HUES48 (cell line): ENCODE results near the gene SPINT3.

ENCODE experiments used
- H3K27ac ChIP-seq: one replicate; pipeline ENCODE4 v1.7.0; 2013; ENCODE audit warnings: low read depth, low read length, inconsistent platforms
- H3K27me3 ChIP-seq: 2 replicates; pipeline ENCODE4 v1.6.1; 2013; ENCODE audit warnings: mild to moderate bottlenecking, low read length; ENCODE audit not compliant: control insufficient read depth, insufficient read depth
- H3K36me3 ChIP-seq: 2 replicates; pipeline ENCODE4 v1.6.1; 2013; ENCODE audit warnings: low read length; ENCODE audit not compliant: control insufficient read depth, insufficient read depth
- H3K4me1 ChIP-seq: 2 replicates; pipeline ENCODE4 v1.6.1; 2013; ENCODE audit warnings: mild to moderate bottlenecking, low read length; ENCODE audit not compliant: control insufficient read depth, insufficient read depth
- H3K4me3 ChIP-seq: 2 replicates; pipeline ENCODE4 v1.5.1; 2013; ENCODE audit warnings: mild to moderate bottlenecking, low read depth, low read length
- H3K9ac ChIP-seq: 2 replicates; pipeline ENCODE4 v1.6.1; 2013; ENCODE audit warnings: mild to moderate bottlenecking, low read depth, low read length, moderate library complexity
- H3K9me3 ChIP-seq: 2 replicates; pipeline ENCODE4 v1.6.1; 2013; ENCODE audit warnings: low read length; ENCODE audit not compliant: control insufficient read depth, insufficient read depth

The SPINT3 gene

DNA sequence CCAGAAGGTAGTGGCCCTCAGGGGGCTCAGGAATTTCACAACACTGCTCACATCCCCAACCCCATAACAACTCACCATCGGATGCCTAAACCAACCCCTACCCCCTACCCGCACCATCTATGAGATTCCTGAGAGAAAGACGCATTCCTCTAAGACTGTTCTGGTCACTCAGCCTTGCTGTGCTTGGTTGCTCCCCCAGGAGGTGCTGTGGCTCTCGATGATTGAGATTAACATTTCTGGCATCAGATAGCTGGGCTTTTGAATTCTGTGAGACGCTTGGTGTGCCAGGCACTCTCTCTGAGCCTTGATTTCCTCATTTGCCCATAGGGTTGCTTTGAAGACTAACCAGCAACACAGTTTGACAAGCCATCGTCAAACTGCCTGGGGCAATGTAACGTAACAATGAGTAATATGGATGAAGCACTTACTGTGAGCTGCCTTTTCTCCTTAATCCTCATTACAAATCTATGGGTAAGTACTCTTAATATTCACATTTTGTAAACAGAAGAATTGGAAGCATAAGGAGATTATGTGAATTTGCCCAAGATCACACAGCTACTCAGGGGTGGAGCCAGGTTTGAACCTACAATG, 22.9 kb upstream of the SPINT3 start:
- H3K9me3 ChIP-seq: no peaks in the 10 kb centered on the region
- no peak overlapping the region for H3K27ac ChIP-seq
- no peak overlapping the region for H3K9ac ChIP-seq
- no peak overlapping the region for H3K4me3 ChIP-seq
- no peaks in the 10 kb centered on the region for H3K27me3 ChIP-seq
- no peaks in the 10 kb centered on the region for H3K36me3 ChIP-seq
- H3K4me1 ChIP-seq: no peaks in the 10 kb centered on the region

GRCh38 chr20:45527294-45527693, 11.9 kb upstream of the SPINT3 start:
- no peak overlapping the region for H3K9ac ChIP-seq
- no peaks in the 10 kb centered on the region; the same call in 1 of the 2 replicates for H3K27me3 ChIP-seq
- no peaks in the 10 kb centered on the region for H3K4me1 ChIP-seq
- no peaks in the 10 kb centered on the region for H3K36me3 ChIP-seq
- H3K27ac ChIP-seq: no peak overlapping the region
- no peaks in the 10 kb centered on the region for H3K9me3 ChIP-seq
- H3K4me3 ChIP-seq: no peak overlapping the region

DNA sequence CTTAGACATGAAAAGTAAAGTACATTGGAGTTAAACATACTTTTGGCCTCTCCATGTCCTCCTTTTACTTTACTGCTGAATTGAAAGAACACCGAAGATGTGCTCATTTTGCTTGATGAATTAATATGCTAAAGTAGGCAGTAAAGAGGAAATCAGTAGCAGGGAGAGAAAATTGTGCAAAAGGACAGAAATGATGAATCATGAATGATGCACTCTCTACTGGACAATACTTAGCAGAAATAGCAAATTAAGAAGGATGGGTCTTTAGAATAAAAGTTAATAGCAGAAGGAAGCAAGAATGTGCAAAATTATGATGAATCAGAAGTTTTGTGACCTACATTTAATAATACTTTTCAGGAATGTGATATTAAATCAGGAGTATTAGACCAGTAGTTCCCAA, 8.4 kb upstream of the SPINT3 start:
- Histone ChIP-seq H3K4me1 (no peaks in the 10 kb centered on the region), H3K27ac (no peak overlapping the region), H3K9me3 (no peaks in the 10 kb centered on the region), H3K9ac (no peak overlapping the region), H3K27me3 (no peaks in the 10 kb centered on the region; the same call in 1 of the 2 replicates), H3K36me3 (no peaks in the 10 kb centered on the region), H3K4me3 (no peak overlapping the region)

- Histone ChIP-seq H3K9ac (no peak overlapping the region), H3K9me3 (no peaks in the 10 kb centered on the region), H3K36me3 (no peaks in the 10 kb centered on the region), H3K4me3 (no peak overlapping the region), H3K4me1 (no peaks in the 10 kb centered on the region), H3K27me3 (no peaks in the 10 kb centered on the region), H3K27ac (no peak overlapping the region)
Measured at GRCh38 chr20:45518282-45518681, 2.9 kb upstream of the SPINT3 start.

DNA sequence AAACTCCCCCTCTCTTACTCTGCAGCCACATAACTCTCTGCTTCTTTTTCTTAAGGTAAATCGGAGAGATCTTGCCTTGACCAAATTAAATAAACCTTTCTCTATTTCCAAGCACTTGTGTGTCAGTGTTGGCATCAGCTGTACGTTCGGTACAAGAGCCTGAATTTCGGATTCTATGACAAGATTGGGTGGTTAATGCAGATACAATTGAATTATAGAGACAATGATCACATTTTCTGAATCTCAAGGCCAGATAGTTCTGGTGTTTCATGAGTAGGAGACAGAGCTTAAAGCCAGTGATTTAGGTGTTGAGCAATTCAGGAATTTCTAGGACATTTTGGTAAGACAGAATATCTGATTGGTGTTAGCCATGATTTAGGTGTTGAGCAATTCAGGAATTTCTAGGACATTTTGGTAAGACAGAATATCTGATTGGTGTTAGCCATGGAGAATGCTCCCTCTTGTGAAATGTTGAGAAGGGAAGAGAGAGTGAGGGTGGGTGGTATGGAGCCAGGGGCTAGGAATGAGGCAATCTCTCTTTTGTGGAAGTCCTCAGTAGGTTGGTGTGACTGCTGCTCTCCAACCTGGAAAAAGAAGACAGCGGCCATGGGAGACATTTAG, 5.1 kb downstream of the SPINT3 start:
- no peak overlapping the region for H3K4me3 ChIP-seq
- no peaks in the 10 kb centered on the region for H3K9me3 ChIP-seq
- no peak overlapping the region for H3K27ac ChIP-seq
- no peaks in the 10 kb centered on the region for H3K27me3 ChIP-seq
- H3K36me3 ChIP-seq: no peaks in the 10 kb centered on the region
- H3K9ac ChIP-seq: no peak overlapping the region
- no peaks in the 10 kb centered on the region for H3K4me1 ChIP-seq

- no peaks in the 10 kb centered on the region for H3K36me3 ChIP-seq
- no peaks in the 10 kb centered on the region for H3K9me3 ChIP-seq
- H3K9ac ChIP-seq: no peak overlapping the region
- no peaks in the 10 kb centered on the region for H3K27me3 ChIP-seq
- no peak overlapping the region for H3K27ac ChIP-seq
- H3K4me3 ChIP-seq: no peak overlapping the region
- no peaks in the 10 kb centered on the region for H3K4me1 ChIP-seq
Measured at GRCh38 chr20:45509091-45509490, 6.3 kb downstream of the SPINT3 start.

DNA sequence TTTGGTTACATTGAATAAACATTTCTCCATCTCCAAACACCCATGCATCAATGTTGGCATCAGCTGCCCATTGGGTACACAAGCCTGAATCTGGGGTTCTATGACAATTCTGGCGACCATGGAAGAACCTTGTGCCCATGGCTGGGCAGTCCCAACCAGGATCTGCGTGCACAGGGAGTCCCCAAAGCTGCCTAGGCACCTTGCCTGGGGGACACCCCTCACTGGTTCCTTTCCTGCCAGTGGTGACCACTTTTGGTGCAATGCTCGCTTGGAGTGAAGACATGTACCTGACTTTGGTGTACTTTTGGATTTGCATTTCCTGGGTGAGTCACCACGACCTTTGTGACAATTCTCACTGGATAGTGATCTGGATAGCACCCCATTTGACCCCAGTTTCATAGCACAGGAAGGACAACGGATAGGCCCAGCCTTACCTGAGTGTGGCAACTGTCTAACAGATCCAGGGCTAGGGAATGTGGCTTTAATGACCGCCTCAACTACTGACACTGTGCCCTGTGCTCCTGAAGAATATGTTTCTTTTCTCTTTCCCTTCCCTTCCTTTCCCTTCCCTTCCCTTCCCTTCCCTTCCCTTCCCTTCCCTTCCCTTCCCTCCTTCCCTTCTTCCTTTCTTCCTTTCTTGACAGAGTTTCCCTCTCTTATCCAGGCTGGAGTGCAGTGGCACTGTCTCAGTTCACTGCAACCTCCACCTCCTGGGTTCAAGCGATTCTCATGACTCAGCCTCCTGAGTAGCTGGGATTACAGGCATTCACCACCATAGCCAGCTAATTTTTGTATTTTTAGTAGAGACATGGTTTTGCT, 7.1 kb downstream of the SPINT3 start:
- Histone ChIP-seq H3K27me3 (no peaks in the 10 kb centered on the region), H3K9me3 (no peaks in the 10 kb centered on the region), H3K9ac (no peak overlapping the region), H3K4me3 (no peak overlapping the region), H3K27ac (no peak overlapping the region), H3K36me3 (no peaks in the 10 kb centered on the region), H3K4me1 (no peaks in the 10 kb centered on the region)

- H3K9me3 ChIP-seq: no peaks in the 10 kb centered on the region
- no peak overlapping the region for H3K27ac ChIP-seq
- H3K27me3 ChIP-seq: no peaks in the 10 kb centered on the region
- no peak overlapping the region for H3K4me3 ChIP-seq
- H3K36me3 ChIP-seq: no peaks in the 10 kb centered on the region
- no peak overlapping the region for H3K9ac ChIP-seq
- no peaks in the 10 kb centered on the region for H3K4me1 ChIP-seq
Measured at GRCh38 chr20:45507011-45507820, 8.2 kb downstream of the SPINT3 start.

GRCh38 chr20:45506398-45506797, 9.0 kb downstream of the SPINT3 start:
- no peak overlapping the region for H3K4me3 ChIP-seq
- no peak overlapping the region for H3K9ac ChIP-seq
- no peaks in the 10 kb centered on the region for H3K9me3 ChIP-seq
- H3K27ac ChIP-seq: no peak overlapping the region
- no peaks in the 10 kb centered on the region for H3K36me3 ChIP-seq
- H3K4me1 ChIP-seq: no peaks in the 10 kb centered on the region
- H3K27me3 ChIP-seq: no peaks in the 10 kb centered on the region

DNA sequence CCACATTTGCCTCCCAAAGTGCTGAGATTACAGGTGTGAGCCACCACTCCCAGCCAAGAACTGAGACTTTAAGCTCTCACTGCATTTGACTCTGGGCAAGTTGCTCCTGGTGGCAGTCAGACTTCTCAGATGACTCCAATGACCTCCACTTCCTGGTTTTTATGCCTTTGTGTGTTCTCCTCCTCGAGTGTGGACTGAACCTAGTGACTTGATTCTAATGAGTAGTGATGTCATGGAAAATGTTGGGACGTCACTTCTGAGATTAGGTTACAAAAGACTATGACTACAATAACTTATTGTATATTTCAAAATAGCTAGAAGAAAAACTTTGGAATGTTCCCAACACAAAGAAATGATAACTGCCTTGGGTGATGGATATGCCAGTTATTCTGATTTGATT, 12.0 kb downstream of the SPINT3 start:
- Histone ChIP-seq H3K4me1 (no peaks in the 10 kb centered on the region), H3K27ac (no peak overlapping the region), H3K9me3 (no peaks in the 10 kb centered on the region), H3K4me3 (no peak overlapping the region), H3K9ac (no peak overlapping the region), H3K27me3 (no peaks in the 10 kb centered on the region), H3K36me3 (no peaks in the 10 kb centered on the region)
